Stomach (tissue), 9 donors: Measurements from ENCODE around the gene ZGPAT. TPM values are rescaled to one million over a fixed set of nuclear protein-coding genes. Genes with fewer than 3 reads are reported as not detected.
A peak's percentile ranks its signal among the peaks of the same experiment; 100 is the strongest.

Source experiments
- DNase-seq, 2 donors: peaks; one replicate each; pipeline versions ENCODE4 v3.0.0 to v3.0.0-alpha.2; 2013 to 2019
- H3K27ac ChIP-seq, 5 donors: fragments of 200-600 bp in 4 of 5; sonication (generic) in 4 of 5; one replicate each; pipeline ENCODE4 v1.5.1; 2013 to 2019; ENCODE audit warnings: mild to moderate bottlenecking in 1 of 5, moderate library complexity in 1 of 5
- H3K27me3 ChIP-seq, 3 donors: fragments of 200-600 bp; sonication (generic); one replicate each; pipeline ENCODE4 v1.5.1; 2017 to 2019; ENCODE audit warnings: mixed run types in 1 of 3
- H3K36me3 ChIP-seq, 4 donors: fragments of 200-600 bp; sonication (generic); 1 replicate in 3 of 4; 2 replicates in 1 of 4; pipeline ENCODE4 v1.5.1; 2016 to 2019
- H3K4me1 ChIP-seq, 4 donors: fragments of 200-600 bp; sonication (generic); one replicate each; pipeline ENCODE4 v1.5.1; 2016 to 2019
- H3K4me3 ChIP-seq, 4 donors: fragments of 200-600 bp; sonication (generic) in 3 of 4; one replicate each; pipeline ENCODE4 v1.5.1; 2016 to 2019; ENCODE audit warnings: mild to moderate bottlenecking in 1 of 4
- H3K9me3 ChIP-seq, 4 donors: fragments of 200-600 bp; sonication (generic); one replicate each; pipeline ENCODE4 v1.5.1; 2016 to 2019
- EP300 ChIP-seq: sonication (generic); formaldehyde crosslinking; IDR thresholded peaks from one replicate; pipeline ENCODE4 v1.6.1; 2017; ENCODE audit warnings: antibody characterized with exemption
- POLR2A ChIP-seq, 4 donors: fragments of 450-650 bp; IDR thresholded peaks; one replicate each; pipeline ENCODE4 v1.6.1; 2016; ENCODE audit warnings: antibody characterized with exemption in 4 of 4, control low read depth in 2 of 4, mild to moderate bottlenecking in 1 of 4, moderate library complexity in 1 of 4
- POLR2AphosphoS5 ChIP-seq, 3 donors: sonication (generic); formaldehyde crosslinking; IDR thresholded peaks; one replicate each; pipeline ENCODE4 v1.6.1; 2016; ENCODE audit warnings: antibody characterized with exemption in 3 of 3
- whole genome bisulfite sequencing, 5 donors: extraction: QIAGEN DNeasy Blood & Tissue Kit in 3 of 5; methylation state at CpG; one replicate each; pipeline versions ENCODE4 v1.1.5 to v1.1.7; 2013 to 2018; 5-methylcytosine and 5-hydroxymethylcytosine counted together
- intact Hi-C: fragments of 100-400 bp; cut with DNase I; formaldehyde crosslinking; loops from one replicate; pipeline ENCODE4 v1.15.1; 2023; ENCODE audit warnings: low total_unique reads
- polyA plus RNA-seq, 3 donors: library from polyadenylated mRNA; stranded (reverse); fragments of 200-250 nt; gene quantifications; one replicate each; pipeline ENCODE4 v1.2.3, GENCODE V29; 2013
- total RNA-seq, 5 donors: library from RNA; depleted of rRNA; stranded (reverse); fragments of >200 nt; gene quantifications; one replicate each; pipeline versions ENCODE4 v1.1.0 to v1.2.3, GENCODE V29; 2014 to 2016
- TF ChIP-seq, protein P1 (sequence below), 7 experiments: fragments of 450-650 bp in 4 of 7; fragments of 200-600 bp in 3 of 7; sonication (generic) in 3 of 7; IDR thresholded peaks; one replicate each; pipeline ENCODE4 v1.5.1; 2016 to 2019; ENCODE audit warnings: antibody characterized with exemption in 7 of 7, control low read depth in 2 of 7, mild to moderate bottlenecking in 1 of 7
- donor health status: healthy with polysubstance abuse.
- donor health status: Bipolar disorder and iron deficiency.
- donor health status: healthy.

Gene ZGPAT
- total and polyA plus RNA-seq, 8 donors: 12.3 to 49.6 (median 38.5) TPM

GRCh38 chr20:63736893-63737694 lies 29.3 kb downstream of the ZGPAT start:
- no peak for TF ChIP-seq POLR2AphosphoS5 (IDR thresholded peaks at IDR 0.05)
- no peak for TF ChIP-seq POLR2A (IDR thresholded peaks at IDR 0.05)
- TF ChIP-seq EP300: no peak
- TF ChIP-seq, protein P1, sequence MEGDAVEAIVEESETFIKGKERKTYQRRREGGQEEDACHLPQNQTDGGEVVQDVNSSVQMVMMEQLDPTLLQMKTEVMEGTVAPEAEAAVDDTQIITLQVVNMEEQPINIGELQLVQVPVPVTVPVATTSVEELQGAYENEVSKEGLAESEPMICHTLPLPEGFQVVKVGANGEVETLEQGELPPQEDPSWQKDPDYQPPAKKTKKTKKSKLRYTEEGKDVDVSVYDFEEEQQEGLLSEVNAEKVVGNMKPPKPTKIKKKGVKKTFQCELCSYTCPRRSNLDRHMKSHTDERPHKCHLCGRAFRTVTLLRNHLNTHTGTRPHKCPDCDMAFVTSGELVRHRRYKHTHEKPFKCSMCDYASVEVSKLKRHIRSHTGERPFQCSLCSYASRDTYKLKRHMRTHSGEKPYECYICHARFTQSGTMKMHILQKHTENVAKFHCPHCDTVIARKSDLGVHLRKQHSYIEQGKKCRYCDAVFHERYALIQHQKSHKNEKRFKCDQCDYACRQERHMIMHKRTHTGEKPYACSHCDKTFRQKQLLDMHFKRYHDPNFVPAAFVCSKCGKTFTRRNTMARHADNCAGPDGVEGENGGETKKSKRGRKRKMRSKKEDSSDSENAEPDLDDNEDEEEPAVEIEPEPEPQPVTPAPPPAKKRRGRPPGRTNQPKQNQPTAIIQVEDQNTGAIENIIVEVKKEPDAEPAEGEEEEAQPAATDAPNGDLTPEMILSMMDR (IDR thresholded peaks at IDR 0.05): no peak

DNA sequence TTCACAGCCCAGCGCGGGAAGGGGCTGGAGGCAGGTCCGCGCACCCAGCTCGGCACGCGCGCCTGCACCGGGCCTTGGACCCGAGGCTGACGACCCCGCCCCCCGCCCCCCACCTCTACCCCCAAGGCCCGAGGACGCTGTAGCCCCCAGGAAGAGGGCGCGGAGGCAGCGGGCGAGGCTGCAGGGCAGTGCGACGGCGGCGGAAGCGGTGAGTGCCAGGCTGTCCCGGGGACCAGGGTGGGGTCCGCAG lies 29.8 kb downstream of the ZGPAT start:
- no peaks in the 10 kb centered on the region for H3K9me3 ChIP-seq
- peaks cover 24 to 50% (median 46%) of the 10 kb centered on the region in 4 donors for H3K36me3 ChIP-seq
- peaks cover 0 to 6% (median 0%) of the 10 kb centered on the region in 3 donors for H3K27me3 ChIP-seq
- peak overlapping the region; percentile 40 to 61 (median 52) for H3K4me3 ChIP-seq
- intact Hi-C loops: no loop called here
- no peak for TF ChIP-seq EP300
- no peak for TF ChIP-seq POLR2AphosphoS5 (IDR thresholded peaks at IDR 0.05)
- TF ChIP-seq, protein P1 (IDR thresholded peaks at IDR 0.05): no peak
- TF ChIP-seq POLR2A (IDR thresholded peaks at IDR 0.05): no peak
- H3K4me1 ChIP-seq: peaks cover 43 to 63% (median 59%) of the 10 kb centered on the region in 4 donors
- no peak for DNase-seq
- H3K27ac ChIP-seq: peak overlapping the region; percentile 48 to 88 (median 79)
- WGBS, 5 donors: 0 to 3% (median 1%) methylated on average over 8 to 26 of the region's 26 CpGs; no CpG with 5 or more reads in 1 of the 5 donors

More at GRCh38 chr20:63736893-63737694, 29.3 kb downstream of the ZGPAT start:
- WGBS, 5 donors: 12 to 31% (median 26%) methylated on average over 5 to 30 of the region's 30 CpGs
- peak overlapping the region; percentile 52 to 88 (median 79) for H3K27ac ChIP-seq
- H3K4me3 ChIP-seq: peak overlapping the region; percentile 40 to 61 (median 52)
- H3K36me3 ChIP-seq: peaks cover 22 to 45% (median 41%) of the 10 kb centered on the region in 4 donors
- peak in 1 of 2 donors; percentile 59 for DNase-seq
- intact Hi-C loops: no loop called here
- peaks cover 0 to 6% (median 0%) of the 10 kb centered on the region in 3 donors for H3K27me3 ChIP-seq
- no peaks in the 10 kb centered on the region for H3K9me3 ChIP-seq
- peaks cover 43 to 59% (median 58%) of the 10 kb centered on the region in 4 donors for H3K4me1 ChIP-seq

- TF ChIP-seq, protein P1 (IDR thresholded peaks at IDR 0.05): no peak
- TF ChIP-seq EP300: no peak
- TF ChIP-seq POLR2A (IDR thresholded peaks at IDR 0.05): no peak
- no peak for TF ChIP-seq POLR2AphosphoS5 (IDR thresholded peaks at IDR 0.05)
- H3K4me1 ChIP-seq: peaks cover 43 to 67% (median 59%) of the 10 kb centered on the region in 4 donors
- 3 to 26% (median 16%) methylated on average over 15 to 43 of the region's 43 CpGs for WGBS, 5 donors
- peak in 1 of 2 donors; percentile 63 for DNase-seq
- H3K27ac ChIP-seq: peak overlapping the region; percentile 54 to 90 (median 88)
- H3K4me3 ChIP-seq: peak overlapping the region; percentile 44 to 61 (median 56)
- H3K36me3 ChIP-seq: peaks cover 29 to 53% (median 49%) of the 10 kb centered on the region in 4 donors
- intact Hi-C loops: no loop called here
- peaks cover 0 to 6% (median 0%) of the 10 kb centered on the region in 3 donors for H3K27me3 ChIP-seq
- H3K9me3 ChIP-seq: no peaks in the 10 kb centered on the region
These were observed 30.3 kb downstream of the ZGPAT start for GRCh38 chr20:63737945-63738686.

DNA sequence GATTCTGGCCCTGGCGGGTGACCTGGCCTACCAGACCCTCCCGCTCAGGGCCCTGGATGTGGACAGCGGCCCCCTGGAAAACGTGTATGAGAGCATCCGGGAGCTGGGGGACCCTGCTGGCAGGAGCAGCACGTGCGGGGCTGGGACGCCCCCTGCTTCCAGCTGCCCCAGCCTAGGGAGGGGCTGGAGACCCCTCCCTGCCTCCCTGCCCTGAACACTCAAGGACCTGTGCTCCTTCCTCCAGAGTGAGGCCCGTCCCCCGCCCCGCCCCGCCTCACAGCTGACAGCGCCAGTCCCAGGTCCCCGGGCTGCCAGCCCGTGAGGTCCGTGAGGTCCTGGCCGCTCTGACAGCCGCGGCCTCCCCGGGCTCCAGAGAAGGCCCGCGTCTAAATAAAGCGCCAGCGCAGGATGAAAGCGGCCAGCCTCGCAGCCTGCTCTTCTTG lies 30.9 kb downstream of the ZGPAT start:
- Histone ChIP-seq H3K9me3 (no peaks in the 10 kb centered on the region), H3K4me3 (peak overlapping the region; percentile 52 to 61 (median 58)), H3K27me3 (peaks cover 0 to 6% (median 0%) of the 10 kb centered on the region in 3 donors), H3K36me3 (peaks cover 24 to 53% (median 49%) of the 10 kb centered on the region in 4 donors), H3K4me1 (peaks cover 43 to 67% (median 59%) of the 10 kb centered on the region in 4 donors), H3K27ac (peak overlapping the region; percentile 84 to 90 (median 88))
- TF ChIP-seq POLR2AphosphoS5 (IDR thresholded peaks at IDR 0.05) (no peak), POLR2A (IDR thresholded peaks at IDR 0.05) (no peak), EP300 (no peak)
- TF ChIP-seq, protein P1 (IDR thresholded peaks at IDR 0.05): no peak
- intact Hi-C loops: no loop called here
- peak; percentile 80 to 84 for DNase-seq
- 3 to 31% (median 16%) methylated on average over 10 to 26 of the region's 26 CpGs for WGBS, 5 donors
